DMS114 treated with DMSO at 0.1 percent for 48 hours (cell line): ENCODE measurements around the gene CTF1.
A peak's percentile ranks its signal among the peaks of the same experiment; 100 is the strongest.
"Not testable (repeated sequence)": the region's sequence is repeated elsewhere in the genome, so short reads cannot be mapped to it uniquely, and the experiment has no call there.

Experiments
- DNase-seq: peaks from one replicate; lab custom pipeline; 2025; ENCODE audit not compliant: unreplicated experiment; lab: John Stamatoyannopoulos, UW

CTF1 gene

DNA sequence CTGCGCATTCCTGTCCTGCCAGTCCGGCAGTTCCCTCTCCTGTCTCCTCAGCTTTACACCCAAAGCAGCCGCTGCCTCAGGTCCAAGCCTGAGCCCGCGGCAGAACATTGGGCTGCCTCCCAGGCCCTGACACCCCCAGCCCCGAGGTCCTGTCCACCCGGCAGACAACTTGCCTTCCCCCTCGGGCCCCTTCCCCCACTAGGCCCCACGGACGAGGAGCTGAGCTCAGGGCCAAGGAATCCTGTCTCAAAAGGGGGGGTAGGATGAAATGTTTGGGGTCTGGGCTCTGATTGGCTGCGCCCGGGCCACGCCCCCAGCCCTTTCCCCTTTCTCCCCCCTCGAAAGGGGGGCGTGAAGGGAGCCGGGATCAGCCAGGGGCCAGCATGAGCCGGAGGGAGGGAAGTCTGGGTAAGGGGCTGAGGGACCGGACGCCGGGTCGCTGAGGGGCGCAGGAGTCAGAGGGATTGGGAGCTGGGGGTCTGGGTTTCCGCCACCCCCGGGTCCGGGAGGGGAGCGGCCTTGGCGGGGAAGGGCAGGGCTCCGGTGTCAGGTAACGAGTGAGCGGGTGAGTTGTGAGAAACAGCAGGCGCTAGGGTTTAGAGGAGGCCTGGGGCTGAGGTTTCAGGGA, at the start of gene CTF1:
Gene CTF1 (plus strand): TSS at position 354 of the 628 bp plus-strand sequence. CDS start 30 bp downstream, at position 384.
- DNase-seq = no peak

- no peak for DNase-seq
These were observed 49.6 kb upstream of the CTF1 start for GRCh38 chr16:30846649-30847402.

GRCh38 chr16:30850246-30850645, 46.2 kb upstream of the CTF1 start:
- DNase-seq = no peak

GRCh38 chr16:30853758-30854157, 42.7 kb upstream of the CTF1 start:
- no peak for DNase-seq

- DNase-seq = no peak
These were observed 38.3 kb upstream of the CTF1 start for GRCh38 chr16:30858111-30858495.

- no peak for DNase-seq
These were observed 37.5 kb upstream of the CTF1 start for GRCh38 chr16:30858829-30859423.

GRCh38 chr16:30860729-30861128, 35.7 kb upstream of the CTF1 start:
- not testable (repeated sequence) for DNase-seq

- not testable (repeated sequence) for DNase-seq
These were observed 33.2 kb upstream of the CTF1 start for GRCh38 chr16:30863178-30863577.

GRCh38 chr16:30866031-30866430, 30.4 kb upstream of the CTF1 start:
- DNase-seq = no peak

- DNase-seq = peak; percentile 10
These were observed 28.7 kb upstream of the CTF1 start for GRCh38 chr16:30867747-30868146.

GRCh38 chr16:30870904-30871303, 25.5 kb upstream of the CTF1 start:
- no peak for DNase-seq

GRCh38 chr16:30874244-30874820, 22.1 kb upstream of the CTF1 start:
- DNase-seq = no peak

DNA sequence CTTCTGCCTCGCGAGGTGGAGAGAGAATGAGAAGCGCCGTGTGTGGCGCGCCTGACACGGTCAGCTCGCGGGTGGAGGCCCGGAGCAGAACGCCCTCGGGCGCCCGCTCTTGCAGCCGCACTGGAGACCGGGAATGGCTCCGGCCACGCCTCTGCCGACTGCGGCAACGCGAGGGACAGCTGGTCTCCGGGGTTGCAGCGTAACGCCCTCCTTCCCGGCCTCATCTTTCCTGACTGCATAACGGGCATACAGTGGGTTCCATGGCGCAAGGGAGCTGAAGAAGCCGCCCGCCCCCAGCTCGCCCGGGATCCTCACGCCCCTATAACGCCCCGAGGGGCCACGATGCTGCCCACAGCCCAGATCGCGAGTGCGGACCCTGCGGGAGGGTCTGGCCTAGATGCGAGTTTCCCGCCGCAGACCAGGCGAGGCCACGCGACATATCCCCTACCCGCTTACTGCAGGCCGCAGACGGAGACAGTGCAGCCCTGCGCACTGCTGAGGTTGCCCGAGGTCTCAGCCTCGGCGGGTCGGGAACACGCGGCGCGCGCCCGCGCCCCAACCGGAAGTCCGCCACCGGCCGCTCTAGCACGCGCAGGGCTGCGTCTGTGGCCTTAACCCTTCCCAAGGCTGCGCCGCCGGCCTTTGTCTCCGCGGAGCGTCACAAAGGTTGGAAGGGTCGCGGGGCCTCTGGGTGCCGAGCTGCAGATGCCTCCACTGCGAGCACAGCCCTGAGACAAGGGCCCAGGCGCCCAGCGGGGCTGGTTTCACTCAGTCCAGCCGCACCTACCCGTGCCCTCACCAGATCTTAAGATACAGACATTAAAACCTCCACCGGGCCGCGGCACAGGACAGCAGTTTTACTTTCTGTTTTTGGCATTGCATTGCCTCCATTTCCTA, 21.3 kb upstream of the CTF1 start:
- DNase-seq = peak; percentile 69

DNA sequence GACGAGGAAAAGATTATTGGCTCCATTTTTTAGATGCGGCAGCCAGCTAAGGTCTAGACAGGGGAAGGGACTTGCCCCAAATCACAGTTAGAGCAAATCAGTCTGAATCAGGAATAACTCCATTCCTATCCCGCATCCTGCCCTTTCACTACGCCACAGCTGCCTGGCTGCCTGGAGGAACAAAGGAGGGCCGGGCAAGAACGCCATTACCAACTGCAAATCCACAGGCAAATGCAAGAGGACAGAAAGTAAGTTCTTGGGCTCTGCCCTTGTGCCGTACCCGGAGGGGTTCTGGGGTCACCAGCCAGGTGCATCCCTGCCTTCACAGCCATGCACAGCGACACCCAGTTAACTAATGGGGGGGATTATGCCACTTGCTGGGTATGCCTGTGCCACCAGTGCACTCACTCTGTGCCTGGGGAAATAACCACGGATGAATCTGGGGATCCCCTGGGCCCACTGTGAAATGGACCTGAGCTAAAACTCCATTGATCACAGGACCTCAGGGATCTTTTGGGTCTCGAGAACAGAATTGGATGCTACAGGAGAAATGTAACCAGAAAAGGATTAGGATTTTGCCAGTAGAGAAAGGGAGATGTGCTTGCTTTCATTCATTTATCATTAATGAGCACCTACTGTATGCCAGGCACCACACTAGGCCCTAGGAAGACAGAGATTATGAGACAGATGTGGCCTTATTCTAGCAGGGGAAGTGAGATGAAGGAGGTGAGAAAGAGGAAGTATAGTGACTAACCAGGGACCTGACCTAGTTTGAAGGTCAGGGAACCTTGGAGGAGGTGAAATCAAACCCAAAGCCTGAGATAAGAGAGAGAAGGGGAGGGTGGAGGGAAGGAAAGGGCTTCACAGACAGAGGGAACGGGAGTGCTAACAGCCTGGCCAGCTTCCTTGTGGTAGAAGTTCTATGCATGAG, 20.3 kb upstream of the CTF1 start:
- peak; percentile 29 for DNase-seq

DNA sequence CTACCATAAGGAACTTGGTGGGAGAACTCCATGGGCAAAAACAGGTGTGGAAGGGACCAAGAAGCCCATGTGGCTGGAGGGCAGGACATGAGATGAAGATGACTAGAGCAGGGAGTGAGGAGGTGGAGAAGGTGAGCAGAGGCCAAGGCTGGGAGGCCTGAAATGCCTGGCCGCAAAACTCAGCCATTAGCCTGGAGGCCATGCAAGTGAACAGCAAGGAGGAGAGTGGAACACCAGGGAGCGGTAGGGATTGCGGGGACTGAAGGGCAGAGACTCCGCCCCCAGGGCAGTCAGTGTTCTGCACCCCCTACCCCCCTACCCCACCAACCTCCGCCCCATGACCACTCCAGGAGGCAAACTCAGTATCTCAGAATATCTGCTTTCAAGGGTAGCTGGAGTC, 19.5 kb upstream of the CTF1 start:
- peak; percentile 12 for DNase-seq

- DNase-seq = no peak
These were observed 13.7 kb upstream of the CTF1 start for GRCh38 chr16:30882429-30883310.

- DNase-seq = no peak
These were observed 11.7 kb upstream of the CTF1 start for GRCh38 chr16:30884760-30885159.

DNA sequence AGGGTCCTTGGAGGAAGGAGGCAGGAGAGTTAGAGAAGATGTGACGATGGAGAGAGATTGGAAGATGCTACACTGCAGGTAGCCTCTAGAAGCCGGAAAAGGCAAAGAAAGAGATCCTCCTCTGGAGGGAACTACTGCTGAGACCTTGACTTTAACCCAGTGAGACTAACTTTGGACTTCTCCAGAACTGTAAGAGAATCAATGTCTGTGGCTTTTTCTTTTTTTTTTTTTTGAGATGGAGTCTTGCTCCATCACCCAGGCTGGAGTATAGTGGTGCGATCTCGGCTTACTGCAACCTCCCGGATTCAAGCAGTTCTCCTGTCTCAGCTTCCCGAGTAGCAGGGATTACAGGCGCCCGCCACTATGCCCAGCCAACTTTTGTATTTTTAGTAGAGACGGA, 11.2 kb upstream of the CTF1 start:
- DNase-seq = no peak

GRCh38 chr16:30886145-30886544, 10.3 kb upstream of the CTF1 start:
- DNase-seq = no peak
